GM21423 (cell line): ENCODE results near the gene NCOA1.

ENCODE experiments used
- ATAC-seq: cut with Tn5 transposase; IDR thresholded peaks from one replicate; pipeline ENCODE4 v1.9.1; 2021; ENCODE audit warnings: mild to moderate bottlenecking, moderate library complexity; ENCODE audit not compliant: unreplicated experiment

NCOA1 gene

DNA sequence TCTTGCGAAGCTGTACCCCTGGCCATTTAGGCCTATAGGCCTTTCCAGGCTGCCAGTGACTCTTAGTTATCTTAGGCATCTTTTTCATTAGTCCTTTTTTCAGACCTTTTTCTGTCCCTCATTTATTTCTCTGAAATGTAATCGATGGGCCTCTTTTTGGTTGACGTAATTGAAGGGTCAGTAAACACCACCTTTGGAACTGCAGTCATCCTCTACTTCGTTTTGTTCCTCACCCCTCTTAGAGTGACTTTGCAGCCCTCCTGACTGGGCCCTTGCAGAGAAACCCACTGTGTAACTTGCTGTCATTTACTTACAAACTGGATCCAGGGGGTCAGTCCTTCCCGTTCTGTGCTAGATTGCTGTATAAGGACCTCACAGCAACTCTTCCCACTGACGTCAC lies 325.4 kb downstream of the NCOA1 start:
- ATAC-seq, result no peak

GRCh38 chr2:24816884-24817283 lies 325.8 kb downstream of the NCOA1 start:
- ATAC-seq, result no peak

- no peak for ATAC-seq
Measured at GRCh38 chr2:24818721-24819167, 327.7 kb downstream of the NCOA1 start.

DNA sequence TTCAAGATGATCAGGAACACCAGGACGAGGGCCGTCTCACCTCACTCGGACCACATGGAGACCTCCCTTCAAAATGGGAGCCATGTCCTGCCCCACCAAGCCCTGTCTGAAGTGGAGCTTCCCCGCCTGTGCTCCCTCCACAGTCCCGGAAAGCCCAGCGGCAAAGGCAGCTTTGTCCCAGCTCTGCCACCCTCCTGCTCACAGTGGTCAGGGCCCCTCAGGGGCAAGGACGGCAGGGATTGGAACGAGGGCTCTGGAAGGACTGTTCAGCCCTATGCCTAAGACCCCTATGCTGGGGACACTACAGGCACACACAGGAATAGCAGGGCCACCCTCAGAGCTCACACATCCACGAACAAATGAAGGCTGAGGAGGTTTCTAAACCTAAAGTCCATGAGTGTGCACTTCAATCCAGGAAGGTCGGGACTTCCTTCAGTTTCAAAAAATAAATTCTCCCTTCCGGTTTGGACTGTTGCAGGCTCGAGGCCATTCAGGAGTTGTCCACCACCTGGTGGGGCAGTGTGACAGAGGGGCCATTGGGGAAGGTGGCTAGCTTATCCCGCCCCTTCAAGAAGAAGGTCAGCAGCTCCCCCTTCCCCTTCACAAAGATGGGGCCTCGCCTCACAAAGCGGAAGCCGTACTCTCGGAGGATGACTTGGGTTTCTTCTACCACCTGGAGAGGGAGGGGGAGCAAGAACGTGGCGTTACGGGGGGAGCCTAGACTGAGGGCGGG lies 328.6 kb downstream of the NCOA1 start:
- ATAC-seq, result no peak

- no peak for ATAC-seq
Measured at GRCh38 chr2:24820175-24820513, 329.1 kb downstream of the NCOA1 start.
